ENCODE results near the gene CTDP1.
"Not testable (repeated sequence)": the region's sequence is repeated elsewhere in the genome, so short reads cannot be mapped to it uniquely, and the experiment has no call there.

Gene CTDP1

DNA sequence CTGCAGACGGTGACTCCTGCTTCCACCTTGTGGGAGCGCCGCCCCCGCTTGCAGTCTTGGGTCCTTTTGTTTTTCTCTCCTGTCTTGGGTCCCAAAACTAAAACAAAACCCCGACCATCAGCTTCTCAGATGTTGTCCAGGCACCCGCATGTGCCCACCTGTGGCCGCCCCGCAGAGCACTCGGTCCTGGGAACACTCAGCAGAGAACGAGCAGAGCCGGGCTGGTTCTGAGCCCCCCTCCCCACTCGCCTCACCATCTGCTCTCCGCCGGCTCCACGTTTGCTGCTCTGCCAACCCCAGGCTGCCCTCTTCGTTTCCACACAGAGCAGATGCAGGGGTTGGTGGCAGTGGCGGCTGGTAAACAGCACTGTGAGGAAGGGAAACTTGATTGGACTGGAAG, 38.5 kb downstream of the CTDP1 start:
- H3K4me1 Mint-ChIP-seq = peaks cover 18% of the 10 kb centered on the region

DNA sequence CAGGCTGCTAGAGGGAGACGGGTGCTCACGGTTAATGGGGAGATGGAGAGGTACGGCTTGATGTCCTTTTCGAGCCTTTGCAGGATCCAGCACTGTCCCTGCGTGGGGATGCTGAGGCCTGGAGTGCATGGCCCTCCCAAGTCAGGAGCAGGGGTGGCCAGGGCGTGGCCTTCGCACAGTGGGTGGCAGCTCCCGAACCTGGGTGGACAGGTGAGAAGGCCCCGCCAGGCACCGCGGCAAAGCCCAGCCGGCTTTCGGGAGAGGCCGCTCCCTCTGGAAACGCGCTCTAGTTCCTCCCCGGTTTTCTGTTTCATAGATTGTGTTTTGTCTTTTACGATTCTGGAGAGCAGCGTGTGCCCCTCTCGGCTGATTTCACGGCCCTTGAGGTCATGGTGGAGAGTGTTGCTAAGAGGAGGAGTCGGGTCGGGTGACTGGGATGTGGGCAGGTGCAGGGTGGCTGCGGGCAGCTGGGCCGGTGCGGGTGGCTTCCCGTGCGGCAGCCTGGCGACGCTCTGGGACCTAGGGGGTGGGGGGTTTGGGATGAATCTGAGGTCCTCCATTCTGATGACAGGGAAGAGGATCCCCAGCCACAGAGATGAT, 39.4 kb downstream of the CTDP1 start:
- H3K27ac Mint-ChIP-seq (ENCODE audit: low read depth) = peak overlapping the region; percentile 35
- ATAC-seq (replicated peaks; ENCODE audit: extremely low read depth, poor library complexity, severe bottlenecking) = no peak
- no peaks in the 10 kb centered on the region for H3K27me3 Mint-ChIP-seq

More for the DNA sequence above, 38.5 kb downstream of the CTDP1 start:
- Mint-ChIP-seq H3K27me3 (no peaks in the 10 kb centered on the region), H3K27ac (ENCODE audit: low read depth) (no peak overlapping the region), H3K9me3 (no peaks in the 10 kb centered on the region), H3K4me3 (no peak overlapping the region), H3K36me3 (ENCODE audit: insufficient read depth) (peaks cover 35% of the 10 kb centered on the region)
- no peak for ATAC-seq (replicated peaks; ENCODE audit: extremely low read depth, poor library complexity, severe bottlenecking)
- DNase-seq (ENCODE audit: low spot score in 2 of 2) = no peak

DNA sequence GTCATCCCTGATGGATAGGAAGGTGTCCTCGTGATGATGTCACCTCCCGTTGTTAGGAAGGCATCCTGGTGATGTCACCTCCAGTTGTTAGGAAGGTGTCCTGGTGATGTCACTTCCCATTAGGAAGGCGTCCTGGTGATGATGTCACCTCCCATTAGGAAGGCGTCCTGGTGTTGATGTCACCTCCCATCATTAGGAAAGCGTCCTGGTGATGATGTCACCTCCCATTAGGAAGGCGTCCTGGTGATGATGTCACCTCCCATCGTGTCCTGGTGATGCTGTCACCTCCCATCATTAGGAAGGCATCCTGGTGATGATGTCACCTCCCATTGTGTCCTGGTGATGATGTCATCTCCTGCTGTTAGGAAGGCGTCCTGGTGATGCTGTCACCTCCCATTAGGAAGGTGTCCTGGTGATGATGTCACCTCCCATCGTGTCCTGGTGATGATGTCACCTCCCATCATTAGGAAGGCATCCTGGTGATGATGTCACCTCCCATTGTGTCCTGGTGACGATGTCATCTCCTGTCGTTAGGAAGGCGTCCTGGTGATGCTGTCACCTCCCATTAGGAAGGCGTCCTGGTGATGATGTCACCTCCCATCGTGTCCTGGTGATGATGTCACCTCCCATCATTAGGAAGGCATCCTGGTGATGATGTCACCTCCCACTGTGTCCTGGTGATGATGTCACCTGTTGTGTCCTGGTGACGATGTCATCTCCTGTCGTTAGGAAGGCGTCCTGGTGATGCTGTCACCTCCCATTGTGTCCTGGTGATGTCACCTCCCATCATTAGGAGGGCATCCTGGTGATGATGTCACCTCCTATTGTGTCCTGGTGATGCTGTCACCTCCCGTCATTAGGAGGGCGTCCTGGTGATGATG, 40.1 kb downstream of the CTDP1 start:
- ATAC-seq (replicated peaks; ENCODE audit: extremely low read depth, poor library complexity, severe bottlenecking); H3K9me3 Mint-ChIP-seq; H3K27ac Mint-ChIP-seq (ENCODE audit: low read depth); H3K27me3 Mint-ChIP-seq; H3K4me3 Mint-ChIP-seq; DNase-seq (ENCODE audit: low spot score in 2 of 2): not testable (repeated sequence)
- H3K4me1 Mint-ChIP-seq = peaks cover 30% of the 10 kb centered on the region
- peaks cover 31% of the 10 kb centered on the region for H3K36me3 Mint-ChIP-seq (ENCODE audit: insufficient read depth)

More for the DNA sequence above, 39.4 kb downstream of the CTDP1 start:
- no peak overlapping the region for H3K4me3 Mint-ChIP-seq
- no peak for DNase-seq (ENCODE audit: low spot score in 2 of 2)
- H3K36me3 Mint-ChIP-seq (ENCODE audit: insufficient read depth) = peaks cover 32% of the 10 kb centered on the region
- H3K4me1 Mint-ChIP-seq = peaks cover 27% of the 10 kb centered on the region
- no peaks in the 10 kb centered on the region for H3K9me3 Mint-ChIP-seq

DNA sequence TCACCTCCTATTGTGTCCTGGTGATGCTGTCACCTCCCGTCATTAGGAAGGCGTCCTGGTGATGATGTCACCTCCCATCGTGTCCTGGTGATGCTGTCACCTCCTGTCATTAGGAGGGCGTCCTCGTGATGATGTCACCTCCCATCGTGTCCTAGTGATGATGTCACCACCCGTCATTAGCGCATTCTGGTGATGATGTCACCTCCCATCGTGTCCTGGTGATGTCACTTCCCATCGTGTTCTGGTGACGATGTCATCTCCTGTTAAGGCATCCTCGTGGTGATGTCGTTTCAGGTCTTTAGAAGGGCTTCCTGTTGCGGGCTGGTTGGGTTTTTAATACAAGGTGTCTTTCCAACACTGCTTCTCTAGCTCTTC, 40.7 kb downstream of the CTDP1 start:
- Mint-ChIP-seq H3K4me3 (no peak overlapping the region), H3K27me3 (no peaks in the 10 kb centered on the region), H3K4me1 (peaks cover 34% of the 10 kb centered on the region), H3K27ac (ENCODE audit: low read depth) (no peak overlapping the region), H3K9me3 (no peaks in the 10 kb centered on the region), H3K36me3 (ENCODE audit: insufficient read depth) (peaks cover 31% of the 10 kb centered on the region)
- ATAC-seq (replicated peaks; ENCODE audit: extremely low read depth, poor library complexity, severe bottlenecking) = no peak
- DNase-seq (ENCODE audit: low spot score in 2 of 2) = no peak

DNA sequence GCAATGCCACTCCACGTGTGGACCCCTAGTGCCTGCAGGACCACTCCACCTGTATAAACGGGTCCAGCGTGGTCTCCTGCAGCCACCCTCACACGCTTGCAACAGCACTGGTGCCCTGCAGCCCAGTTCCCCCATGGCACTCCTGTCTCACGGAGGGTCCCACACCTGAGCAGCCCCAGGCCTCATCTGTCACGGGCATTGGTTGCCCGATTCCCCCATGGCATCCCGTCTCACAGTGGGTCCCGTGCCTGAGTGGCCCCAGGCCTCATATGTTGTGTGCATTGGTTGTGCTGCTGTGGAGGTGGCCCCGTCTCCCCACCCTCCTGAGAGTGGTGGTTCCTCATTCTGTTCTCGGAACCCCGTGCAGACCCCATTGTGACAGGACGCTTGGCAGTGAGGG, 43.4 kb downstream of the CTDP1 start:
- Mint-ChIP-seq H3K9me3 (no peaks in the 10 kb centered on the region), H3K4me1 (peaks cover 54% of the 10 kb centered on the region), H3K27me3 (no peaks in the 10 kb centered on the region), H3K4me3 (no peak overlapping the region), H3K36me3 (ENCODE audit: insufficient read depth) (peaks cover 39% of the 10 kb centered on the region), H3K27ac (ENCODE audit: low read depth) (no peak overlapping the region)
- ATAC-seq (replicated peaks; ENCODE audit: extremely low read depth, poor library complexity, severe bottlenecking) (no peak), DNase-seq (ENCODE audit: low spot score in 2 of 2) (no peak)

DNA sequence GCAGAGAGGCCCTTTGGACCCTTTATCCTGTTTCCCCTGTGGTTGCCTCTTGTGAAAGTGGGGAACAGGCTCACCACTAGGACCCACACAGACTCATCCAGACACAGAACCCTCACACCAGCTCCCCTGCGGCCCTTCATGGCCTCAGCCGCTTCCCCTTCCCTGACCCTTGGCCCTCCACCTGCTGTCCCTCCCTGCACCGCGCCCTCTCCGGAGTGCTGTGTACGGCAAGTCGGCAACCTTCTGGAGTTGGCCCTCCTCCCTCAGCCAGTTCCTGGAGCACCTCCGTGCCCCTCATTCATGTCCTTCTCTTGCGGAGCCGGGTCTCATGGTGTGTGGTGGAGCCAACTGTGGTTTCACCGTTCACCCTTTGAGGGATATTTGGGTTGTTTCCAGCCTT, 44.0 kb downstream of the CTDP1 start:
- peaks cover 40% of the 10 kb centered on the region for H3K36me3 Mint-ChIP-seq (ENCODE audit: insufficient read depth)
- no peaks in the 10 kb centered on the region for H3K9me3 Mint-ChIP-seq
- peaks cover 53% of the 10 kb centered on the region for H3K4me1 Mint-ChIP-seq
- no peaks in the 10 kb centered on the region for H3K27me3 Mint-ChIP-seq
- DNase-seq (ENCODE audit: low spot score in 2 of 2) (no peak), ATAC-seq (replicated peaks; ENCODE audit: extremely low read depth, poor library complexity, severe bottlenecking) (no peak)
- no peak overlapping the region for H3K4me3 Mint-ChIP-seq
- no peak overlapping the region for H3K27ac Mint-ChIP-seq (ENCODE audit: low read depth)

DNA sequence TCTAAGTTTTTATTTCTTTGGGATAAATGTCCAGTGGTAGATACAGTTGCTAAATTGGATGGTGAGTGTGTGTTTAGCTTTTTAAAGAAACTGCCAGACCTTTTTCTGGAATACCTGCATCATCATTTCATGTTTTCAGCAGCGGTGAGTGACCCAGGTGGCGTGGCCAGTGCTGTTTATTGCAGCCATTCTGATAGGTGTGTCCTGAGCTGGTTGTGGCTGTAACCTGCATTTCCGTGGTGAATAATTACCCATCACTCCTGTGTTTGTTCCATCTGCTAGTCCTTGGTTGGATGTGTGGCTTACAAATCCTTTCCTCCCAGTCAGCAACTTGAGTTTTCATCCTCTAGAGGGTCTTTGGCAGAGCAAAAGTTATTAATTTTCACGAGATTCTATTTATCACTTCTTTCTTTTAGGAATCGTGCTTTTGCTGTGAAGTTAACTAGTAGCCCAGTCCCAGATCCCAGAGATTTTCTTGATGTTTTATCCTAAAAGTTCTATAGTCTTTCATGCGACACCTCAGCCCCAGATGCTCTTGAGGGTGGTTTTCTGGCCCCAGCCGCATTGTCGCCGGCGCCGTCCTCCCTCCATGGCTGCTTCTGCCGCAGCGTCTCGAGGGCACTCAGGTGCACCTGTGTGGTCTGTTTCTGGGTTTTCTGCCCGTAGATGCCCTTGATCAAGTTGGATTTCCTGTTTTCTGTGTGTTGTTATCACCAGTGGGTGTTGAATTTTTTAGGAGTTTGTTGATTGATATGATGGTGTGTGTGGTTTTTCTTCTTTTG, 44.9 kb downstream of the CTDP1 start:
- DNase-seq (ENCODE audit: low spot score in 2 of 2) = no peak
- Mint-ChIP-seq H3K4me3 (no peak overlapping the region), H3K4me1 (peaks cover 45% of the 10 kb centered on the region), H3K27ac (ENCODE audit: low read depth) (no peak overlapping the region), H3K9me3 (no peaks in the 10 kb centered on the region), H3K36me3 (ENCODE audit: insufficient read depth) (peaks cover 48% of the 10 kb centered on the region), H3K27me3 (no peaks in the 10 kb centered on the region)
- ATAC-seq (replicated peaks; ENCODE audit: extremely low read depth, poor library complexity, severe bottlenecking) = no peak

DNA sequence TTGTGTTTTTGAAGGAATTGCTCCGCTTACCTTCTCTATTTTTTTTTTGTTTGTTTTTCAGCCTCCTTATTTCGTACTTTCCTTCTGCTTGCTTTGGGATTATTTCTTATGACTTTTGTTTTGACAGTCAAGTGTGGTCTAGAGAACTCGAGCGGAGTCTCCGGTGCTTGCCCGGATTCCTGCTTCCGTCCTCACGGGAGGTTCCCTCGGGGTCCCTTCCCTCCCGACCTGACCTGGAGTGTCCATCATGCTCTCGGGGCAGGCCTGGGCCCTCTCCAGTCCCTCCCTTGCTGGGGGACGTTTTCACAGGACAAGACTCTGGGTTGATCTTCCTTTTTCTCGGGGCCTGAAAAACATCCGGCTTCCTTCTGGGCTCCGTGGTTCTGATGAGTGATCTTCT, 45.9 kb downstream of the CTDP1 start:
- H3K9me3 Mint-ChIP-seq = no peaks in the 10 kb centered on the region
- ATAC-seq (replicated peaks; ENCODE audit: extremely low read depth, poor library complexity, severe bottlenecking) = no peak
- no peak for DNase-seq (ENCODE audit: low spot score in 2 of 2)
- no peak overlapping the region for H3K4me3 Mint-ChIP-seq
- H3K36me3 Mint-ChIP-seq (ENCODE audit: insufficient read depth) = peaks cover 51% of the 10 kb centered on the region
- H3K4me1 Mint-ChIP-seq = peaks cover 45% of the 10 kb centered on the region
- H3K27me3 Mint-ChIP-seq = no peaks in the 10 kb centered on the region
- peak overlapping the region; percentile 81 for H3K27ac Mint-ChIP-seq (ENCODE audit: low read depth)

DNA sequence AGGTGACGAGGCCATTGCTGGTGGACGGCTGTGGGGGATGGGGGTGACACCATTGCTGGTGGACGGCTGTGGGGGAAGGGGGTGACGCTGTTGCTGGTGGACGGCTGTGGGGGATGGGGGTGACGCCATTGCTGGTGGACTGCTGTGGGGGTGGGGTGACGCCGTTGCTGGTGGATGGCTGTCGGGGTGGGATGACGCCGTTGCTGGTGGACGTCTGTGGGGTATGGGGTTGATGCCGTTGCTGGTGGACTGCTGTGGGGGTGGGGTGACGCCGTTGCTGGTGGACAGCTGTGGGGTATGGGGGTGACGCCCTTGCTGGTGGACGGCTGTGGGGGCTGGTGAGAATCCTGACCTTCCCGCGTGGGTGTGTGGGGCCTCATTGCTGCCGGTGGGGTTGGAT, 47.1 kb downstream of the CTDP1 start:
- DNase-seq (ENCODE audit: low spot score in 2 of 2) (no peak), ATAC-seq (replicated peaks; ENCODE audit: extremely low read depth, poor library complexity, severe bottlenecking) (no peak)
- Mint-ChIP-seq H3K4me3 (no peak overlapping the region), H3K27ac (ENCODE audit: low read depth) (no peak overlapping the region), H3K9me3 (no peaks in the 10 kb centered on the region), H3K36me3 (ENCODE audit: insufficient read depth) (peaks cover 47% of the 10 kb centered on the region), H3K27me3 (no peaks in the 10 kb centered on the region), H3K4me1 (peaks cover 39% of the 10 kb centered on the region)

DNA sequence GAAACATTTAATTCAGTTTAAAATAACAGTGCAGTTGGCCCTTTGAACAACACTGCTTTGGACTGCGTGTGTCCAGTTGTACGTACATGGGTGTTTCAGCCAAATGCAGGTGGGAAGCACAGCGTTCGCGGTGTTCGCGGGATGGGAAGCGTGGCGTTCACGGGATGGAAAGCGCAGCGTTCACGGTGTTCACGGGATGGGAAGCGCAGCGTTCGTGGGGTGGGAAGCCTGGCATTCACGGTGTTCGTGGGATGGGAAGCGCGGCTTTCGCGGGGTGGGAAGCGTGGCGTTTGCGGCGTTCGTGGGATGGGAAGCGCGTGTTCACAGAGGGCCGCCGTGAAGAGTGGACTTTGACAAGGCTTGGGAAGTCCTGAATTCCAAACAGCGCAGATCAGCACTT, 47.6 kb downstream of the CTDP1 start:
- H3K36me3 Mint-ChIP-seq (ENCODE audit: insufficient read depth) = peaks cover 51% of the 10 kb centered on the region
- H3K4me1 Mint-ChIP-seq = peaks cover 39% of the 10 kb centered on the region
- ATAC-seq (replicated peaks; ENCODE audit: extremely low read depth, poor library complexity, severe bottlenecking) (no peak), DNase-seq (ENCODE audit: low spot score in 2 of 2) (no peak)
- no peak overlapping the region for H3K27ac Mint-ChIP-seq (ENCODE audit: low read depth)
- H3K27me3 Mint-ChIP-seq = no peaks in the 10 kb centered on the region
- no peaks in the 10 kb centered on the region for H3K9me3 Mint-ChIP-seq
- no peak overlapping the region for H3K4me3 Mint-ChIP-seq

DNA sequence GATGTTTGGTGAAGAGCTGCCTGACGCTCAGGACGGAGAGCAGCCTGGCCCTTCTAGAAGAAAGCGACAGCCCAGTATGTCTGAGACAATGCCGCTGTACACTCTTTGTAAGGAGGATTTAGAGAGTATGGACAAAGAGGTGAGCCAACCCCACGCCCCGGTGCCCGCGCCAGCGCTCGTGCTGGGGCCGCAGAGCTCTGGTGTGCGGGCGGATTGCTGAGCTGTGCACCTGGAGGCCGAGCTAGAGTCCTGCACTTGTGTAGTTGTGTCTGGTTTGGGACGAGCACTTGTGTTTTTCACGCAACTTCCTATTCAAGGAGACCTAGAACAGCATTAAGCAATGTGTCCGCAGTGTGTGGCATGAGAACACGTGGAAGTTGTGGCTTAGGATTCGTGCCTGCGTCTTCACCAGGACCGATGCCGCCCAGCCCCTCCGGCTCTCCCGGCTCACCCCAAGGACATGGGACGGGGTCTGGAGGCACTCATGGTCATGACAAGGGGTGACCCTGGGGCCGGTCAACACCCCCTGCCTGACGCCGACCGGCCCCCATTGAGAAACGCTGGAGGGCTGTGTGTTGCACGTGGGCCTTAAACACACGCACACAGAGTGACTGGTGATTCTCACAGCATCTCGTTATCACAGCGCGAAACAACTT, 49.5 kb downstream of the CTDP1 start:
- H3K4me1 Mint-ChIP-seq = peaks cover 26% of the 10 kb centered on the region
- H3K27ac Mint-ChIP-seq (ENCODE audit: low read depth) = peak overlapping the region; percentile 51
- no peak for DNase-seq (ENCODE audit: low spot score in 2 of 2)
- H3K27me3 Mint-ChIP-seq = no peaks in the 10 kb centered on the region
- H3K9me3 Mint-ChIP-seq = no peaks in the 10 kb centered on the region
- no peak for ATAC-seq (replicated peaks; ENCODE audit: extremely low read depth, poor library complexity, severe bottlenecking)
- H3K36me3 Mint-ChIP-seq (ENCODE audit: insufficient read depth) = peaks cover 49% of the 10 kb centered on the region
- H3K4me3 Mint-ChIP-seq = no peak overlapping the region

DNA sequence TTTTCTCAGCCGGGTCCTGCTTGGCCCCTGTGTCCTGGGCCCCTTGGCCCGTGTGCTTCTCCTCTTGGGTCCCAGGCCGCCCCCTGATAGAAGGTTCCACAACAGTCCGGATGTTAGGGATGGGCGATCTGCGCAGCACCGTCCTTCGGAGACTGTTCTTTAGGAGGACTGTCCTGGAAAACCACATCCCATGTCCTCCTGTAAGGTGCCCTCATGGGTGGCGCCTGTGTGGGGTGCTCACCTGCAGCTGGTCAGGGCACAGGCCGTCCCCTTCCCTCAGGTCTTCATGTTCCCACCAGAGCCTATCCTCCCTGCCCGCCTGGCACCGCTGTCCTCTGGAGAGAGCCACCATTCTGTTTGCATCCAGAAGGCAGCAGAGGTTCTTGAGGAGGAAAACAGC, 50.0 kb downstream of the CTDP1 start:
- ATAC-seq (replicated peaks; ENCODE audit: extremely low read depth, poor library complexity, severe bottlenecking) = no peak
- Mint-ChIP-seq H3K27ac (ENCODE audit: low read depth) (no peak overlapping the region), H3K36me3 (ENCODE audit: insufficient read depth) (peaks cover 47% of the 10 kb centered on the region), H3K4me1 (peaks cover 25% of the 10 kb centered on the region), H3K4me3 (no peak overlapping the region), H3K9me3 (no peaks in the 10 kb centered on the region), H3K27me3 (no peaks in the 10 kb centered on the region)
- DNase-seq (ENCODE audit: low spot score in 2 of 2) = no peak
